ENCODE data around the gene SMIM28. TPM values are rescaled to one million over a fixed set of nuclear protein-coding genes. Genes with fewer than 3 reads are reported as not detected.

The SMIM28 gene
- total RNA-seq: not detected in 2 replicates
- polyA plus RNA-seq: not detected in 2 replicates

DNA sequence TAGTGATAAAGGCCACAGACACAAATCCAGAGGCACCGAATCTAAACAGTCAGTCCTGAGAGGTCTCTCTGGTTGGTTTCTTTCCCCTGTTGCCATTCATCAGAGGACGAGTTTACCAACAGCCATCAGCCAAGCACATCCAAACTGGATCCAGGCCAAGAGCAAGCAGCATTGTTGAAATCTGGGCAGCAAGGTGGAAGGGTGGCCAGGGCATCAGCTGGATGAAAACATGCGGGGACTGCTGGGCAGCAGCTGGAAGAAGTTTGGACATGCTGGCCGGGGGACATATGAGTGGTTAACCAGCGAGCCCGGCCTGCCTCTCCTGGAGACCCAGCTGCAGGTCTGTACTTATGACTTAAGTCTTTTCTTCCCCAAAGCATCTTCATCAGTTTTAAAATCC lies at the start of gene SMIM28:
Gene SMIM28 (plus strand): TSS at position 62 of the 400 bp plus-strand sequence. CDS start 168 bp downstream, at position 230.
- H3K4me3 ChIP-seq: no peak within 1 kb of the TSS
- H3K36me3 ChIP-seq: no peaks in the 10 kb centered on the region
- H3K4me1 ChIP-seq (ENCODE audit: low read depth): peaks cover 8% of the 10 kb centered on the region
- H3K27ac ChIP-seq: no peak within 1 kb of the TSS
- no peaks in the 10 kb centered on the region for H3K27me3 ChIP-seq
- no peak for DNase-seq (ENCODE audit: low read depth in 1 of 2, low spot score in 1 of 2)
- H3K9me3 ChIP-seq (ENCODE audit: low read depth): no peaks in the 10 kb centered on the region
- TF ChIP-seq, protein P1, sequence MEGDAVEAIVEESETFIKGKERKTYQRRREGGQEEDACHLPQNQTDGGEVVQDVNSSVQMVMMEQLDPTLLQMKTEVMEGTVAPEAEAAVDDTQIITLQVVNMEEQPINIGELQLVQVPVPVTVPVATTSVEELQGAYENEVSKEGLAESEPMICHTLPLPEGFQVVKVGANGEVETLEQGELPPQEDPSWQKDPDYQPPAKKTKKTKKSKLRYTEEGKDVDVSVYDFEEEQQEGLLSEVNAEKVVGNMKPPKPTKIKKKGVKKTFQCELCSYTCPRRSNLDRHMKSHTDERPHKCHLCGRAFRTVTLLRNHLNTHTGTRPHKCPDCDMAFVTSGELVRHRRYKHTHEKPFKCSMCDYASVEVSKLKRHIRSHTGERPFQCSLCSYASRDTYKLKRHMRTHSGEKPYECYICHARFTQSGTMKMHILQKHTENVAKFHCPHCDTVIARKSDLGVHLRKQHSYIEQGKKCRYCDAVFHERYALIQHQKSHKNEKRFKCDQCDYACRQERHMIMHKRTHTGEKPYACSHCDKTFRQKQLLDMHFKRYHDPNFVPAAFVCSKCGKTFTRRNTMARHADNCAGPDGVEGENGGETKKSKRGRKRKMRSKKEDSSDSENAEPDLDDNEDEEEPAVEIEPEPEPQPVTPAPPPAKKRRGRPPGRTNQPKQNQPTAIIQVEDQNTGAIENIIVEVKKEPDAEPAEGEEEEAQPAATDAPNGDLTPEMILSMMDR (IDR thresholded peaks at IDR 0.05; ENCODE audit: low read depth, low read length): no peak

DNA sequence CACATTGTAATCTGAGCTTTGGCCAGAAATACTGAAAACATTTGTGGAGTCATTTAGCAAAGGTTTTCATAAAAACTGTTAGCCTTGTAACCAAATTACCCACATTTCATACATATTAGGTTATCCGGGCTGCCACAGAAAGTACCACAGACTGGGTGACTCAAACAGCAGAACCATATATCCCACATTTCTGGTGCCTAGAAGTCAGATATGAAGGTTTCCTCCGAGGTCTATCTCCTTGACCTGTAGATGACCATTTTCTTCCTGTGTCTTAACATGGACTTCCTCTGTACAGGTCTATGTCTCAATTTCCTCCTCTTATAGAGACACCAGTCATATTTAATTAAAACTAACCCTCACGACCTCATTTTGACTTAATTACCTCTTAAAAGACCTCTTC lies 49.5 kb upstream of the SMIM28 start:
- H3K9me3 ChIP-seq (ENCODE audit: low read depth): no peaks in the 10 kb centered on the region
- no peaks in the 10 kb centered on the region for H3K27me3 ChIP-seq
- DNase-seq (ENCODE audit: low read depth in 1 of 2, low spot score in 1 of 2): no peak
- no peak overlapping the region for H3K27ac ChIP-seq
- H3K4me3 ChIP-seq: no peak overlapping the region
- no peaks in the 10 kb centered on the region for H3K36me3 ChIP-seq
- no peaks in the 10 kb centered on the region for H3K4me1 ChIP-seq (ENCODE audit: low read depth)
- TF ChIP-seq, protein P1 (IDR thresholded peaks at IDR 0.05; ENCODE audit: low read depth, low read length): no peak

DNA sequence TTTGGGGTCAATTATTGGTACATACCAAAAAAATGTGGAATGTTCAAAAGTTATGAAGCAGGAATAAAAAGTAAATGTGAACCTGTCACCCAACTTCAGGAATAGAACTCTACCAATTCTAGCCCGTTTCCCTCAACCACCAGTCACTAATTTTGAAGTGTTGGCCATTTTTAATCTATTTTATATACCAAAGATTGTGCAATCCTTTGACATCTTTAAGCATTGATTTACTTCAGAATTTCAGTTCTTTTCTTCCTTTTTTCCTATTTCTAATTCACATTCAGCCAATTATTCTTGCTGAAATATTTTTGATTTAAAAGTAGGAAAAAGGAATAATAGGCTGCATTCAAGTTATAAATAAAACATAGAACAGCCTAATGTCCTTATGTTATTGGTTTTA lies 46.9 kb upstream of the SMIM28 start:
- H3K4me1 ChIP-seq (ENCODE audit: low read depth): no peaks in the 10 kb centered on the region
- H3K4me3 ChIP-seq: no peak overlapping the region
- no peaks in the 10 kb centered on the region for H3K9me3 ChIP-seq (ENCODE audit: low read depth)
- no peak overlapping the region for H3K27ac ChIP-seq
- H3K27me3 ChIP-seq: no peaks in the 10 kb centered on the region
- H3K36me3 ChIP-seq: no peaks in the 10 kb centered on the region
- no peak for DNase-seq (ENCODE audit: low read depth in 1 of 2, low spot score in 1 of 2)
- TF ChIP-seq, protein P1 (IDR thresholded peaks at IDR 0.05; ENCODE audit: low read depth, low read length): no peak

DNA sequence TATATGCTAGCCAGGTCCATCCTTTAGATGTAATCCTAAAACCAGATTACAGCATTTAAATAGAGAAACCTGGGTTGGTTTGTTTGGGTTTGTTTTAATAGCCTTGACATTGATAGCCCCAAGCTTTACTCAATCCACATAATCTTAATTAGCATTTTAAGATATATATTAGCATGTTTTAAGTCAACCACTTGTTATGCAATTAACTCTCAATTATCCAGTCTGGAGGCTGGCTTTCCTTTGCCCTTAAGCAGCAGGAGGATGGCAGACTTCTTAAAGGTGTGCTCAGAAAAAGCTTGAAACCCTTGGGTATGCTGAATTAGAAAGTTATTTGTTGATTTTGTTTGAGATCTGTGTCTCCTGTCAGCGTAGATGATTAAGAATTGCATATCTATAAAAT lies 46.3 kb upstream of the SMIM28 start:
- H3K4me3 ChIP-seq: no peak overlapping the region
- H3K27me3 ChIP-seq: no peaks in the 10 kb centered on the region
- H3K27ac ChIP-seq: no peak overlapping the region
- TF ChIP-seq, protein P1 (IDR thresholded peaks at IDR 0.05; ENCODE audit: low read depth, low read length): no peak
- no peak for DNase-seq (ENCODE audit: low read depth in 1 of 2, low spot score in 1 of 2)
- no peaks in the 10 kb centered on the region for H3K9me3 ChIP-seq (ENCODE audit: low read depth)
- no peaks in the 10 kb centered on the region for H3K36me3 ChIP-seq
- no peaks in the 10 kb centered on the region for H3K4me1 ChIP-seq (ENCODE audit: low read depth)

DNA sequence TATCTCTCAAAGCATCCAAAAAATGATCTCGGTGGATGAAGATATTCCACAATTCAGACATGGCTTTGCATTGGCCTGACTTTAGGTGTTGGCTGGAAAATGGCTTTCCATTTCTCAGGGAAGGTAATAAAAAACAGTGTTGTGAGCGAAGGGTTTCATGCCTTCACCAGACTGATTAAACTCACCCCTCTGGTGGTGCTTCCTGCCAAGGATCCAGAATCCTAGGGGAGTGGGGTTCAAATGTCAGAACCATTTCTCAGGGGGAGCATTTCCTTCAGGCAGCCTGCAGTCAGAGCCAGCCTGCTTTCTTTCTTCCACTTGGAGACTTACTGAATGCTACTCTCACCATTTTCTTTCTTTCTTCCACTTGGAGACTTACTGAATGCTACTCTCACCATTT lies 45.7 kb upstream of the SMIM28 start:
- no peak for DNase-seq (ENCODE audit: low read depth in 1 of 2, low spot score in 1 of 2)
- Histone ChIP-seq H3K4me3 (no peak overlapping the region), H3K36me3 (no peaks in the 10 kb centered on the region), H3K4me1 (ENCODE audit: low read depth) (peaks cover 3% of the 10 kb centered on the region), H3K27me3 (no peaks in the 10 kb centered on the region), H3K27ac (no peak overlapping the region), H3K9me3 (ENCODE audit: low read depth) (no peaks in the 10 kb centered on the region)
- TF ChIP-seq, protein P1 (IDR thresholded peaks at IDR 0.05; ENCODE audit: low read depth, low read length): no peak

DNA sequence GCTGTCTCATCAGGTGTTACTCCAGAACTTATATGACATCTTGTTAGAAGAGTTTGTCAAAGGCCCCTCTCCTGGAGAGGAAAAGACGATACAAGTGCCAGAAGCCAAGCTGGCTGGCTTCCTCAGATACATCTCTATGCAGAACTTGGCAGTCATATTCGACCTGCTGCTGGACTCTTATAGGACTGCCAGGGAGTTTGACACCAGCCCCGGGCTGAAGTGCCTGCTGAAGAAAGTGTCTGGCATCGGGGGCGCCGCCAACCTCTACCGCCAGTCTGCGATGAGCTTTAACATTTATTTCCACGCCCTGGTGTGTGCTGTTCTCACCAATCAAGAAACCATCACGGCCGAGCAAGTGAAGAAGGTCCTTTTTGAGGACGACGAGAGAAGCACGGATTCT lies 43.7 kb upstream of the SMIM28 start:
- Histone ChIP-seq H3K4me3 (no peak overlapping the region), H3K27ac (no peak overlapping the region), H3K4me1 (ENCODE audit: low read depth) (peaks cover 6% of the 10 kb centered on the region), H3K27me3 (no peaks in the 10 kb centered on the region), H3K9me3 (ENCODE audit: low read depth) (no peaks in the 10 kb centered on the region), H3K36me3 (no peaks in the 10 kb centered on the region)
- TF ChIP-seq, protein P1 (IDR thresholded peaks at IDR 0.05; ENCODE audit: low read depth, low read length): no peak
- no peak for DNase-seq (ENCODE audit: low read depth in 1 of 2, low spot score in 1 of 2)
